AG09309 (cell line): ENCODE measurements around the gene XIST.
"Not testable (repeated sequence)": the region's sequence is repeated elsewhere in the genome, so short reads cannot be mapped to it uniquely, and the experiment has no call there.

ENCODE experiments used
- DNase-seq: peaks from one replicate; pipeline ENCODE4 v3.0.0-alpha.2; 2010; ENCODE audit warnings: low read depth
- H3K4me3 ChIP-seq: 2 replicates; pipeline ENCODE4 v1.5.1; 2011; ENCODE audit warnings: mild to moderate bottlenecking, low read depth, low read length, moderate library complexity; ENCODE audit not compliant: control insufficient read depth
- CTCF ChIP-seq: IDR thresholded peaks from 2 replicates; pipeline ENCODE4 v1.5.1; 2011; ENCODE audit warnings: mild to moderate bottlenecking, low read depth, low read length, inconsistent platforms; ENCODE audit not compliant: insufficient read depth, control insufficient read depth; ENCODE audit errors: missing control alignments

XIST gene

GRCh38 chrX:73812256-73812655 is 40.3 kb downstream of the XIST start:
- no peak overlapping the region for H3K4me3 ChIP-seq
- DNase-seq = no peak
- no peak for TF ChIP-seq CTCF

GRCh38 chrX:73804109-73804508 is 48.4 kb downstream of the XIST start:
- not testable (repeated sequence) for H3K4me3 ChIP-seq, DNase-seq

- no peak overlapping the region for H3K4me3 ChIP-seq
- no peak for DNase-seq
- no peak for TF ChIP-seq CTCF
These were observed 52.6 kb downstream of the XIST start for GRCh38 chrX:73799888-73800287.

- not testable (repeated sequence) for H3K4me3 ChIP-seq
These were observed 60.0 kb downstream of the XIST start for GRCh38 chrX:73792511-73792910.

GRCh38 chrX:73785493-73785892 is 67.0 kb downstream of the XIST start:
- no peak for TF ChIP-seq CTCF
- H3K4me3 ChIP-seq = no peak overlapping the region
- no peak for DNase-seq

More at GRCh38 chrX:73792511-73792910, 60.0 kb downstream of the XIST start:
- DNase-seq = not testable (repeated sequence)
